Stimulated activated CD4-positive, alpha-beta T cell treated with anti-CD3 and anti-CD28 coated beads, Interleukin-15, amount 100 ng/mL, for 24 hours (primary cell): ENCODE data around the gene PPP1R37.

Experiments
- DNase-seq: peaks from one replicate; pipeline ENCODE4 v3.0.0-alpha.2; 2020

PPP1R37 gene

GRCh38 chr19:45156751-45157150 lies 63.8 kb downstream of the PPP1R37 start:
- DNase-seq = no peak

- DNase-seq = no peak
These were observed 65.7 kb downstream of the PPP1R37 start for GRCh38 chr19:45158503-45159209.

GRCh38 chr19:45159210-45159970 lies 66.4 kb downstream of the PPP1R37 start:
- no peak for DNase-seq

- DNase-seq = no peak
These were observed 67.0 kb downstream of the PPP1R37 start for GRCh38 chr19:45159971-45160324.

- DNase-seq = no peak
These were observed 68.1 kb downstream of the PPP1R37 start, which contains the start of gene NKPD1 for GRCh38 chr19:45160870-45161737. Gene NKPD1 (minus strand): TSS chr19:45160982. CDS start chr19:45160150, 832 bp downstream.

- no peak for DNase-seq
These were observed 69.0 kb downstream of the PPP1R37 start for GRCh38 chr19:45161738-45162607.

GRCh38 chr19:45162608-45163143 lies 69.7 kb downstream of the PPP1R37 start:
- DNase-seq = no peak

GRCh38 chr19:45163156-45163555 lies 70.2 kb downstream of the PPP1R37 start:
- no peak for DNase-seq

- DNase-seq = no peak
These were observed 70.9 kb downstream of the PPP1R37 start for GRCh38 chr19:45163751-45164460.

- peak; percentile 82 for DNase-seq
These were observed 71.8 kb downstream of the PPP1R37 start for GRCh38 chr19:45164577-45165335.

GRCh38 chr19:45166723-45167252 lies 73.8 kb downstream of the PPP1R37 start:
- no peak for DNase-seq

GRCh38 chr19:45168767-45169351 lies 75.9 kb downstream of the PPP1R37 start:
- no peak for DNase-seq

GRCh38 chr19:45169602-45170001 lies 76.6 kb downstream of the PPP1R37 start:
- DNase-seq = no peak

GRCh38 chr19:45170146-45171106 lies 77.4 kb downstream of the PPP1R37 start:
- DNase-seq = no peak

- DNase-seq = peak; percentile 48
These were observed 78.2 kb downstream of the PPP1R37 start for GRCh38 chr19:45171211-45171623.

- DNase-seq = no peak
These were observed 79.2 kb downstream of the PPP1R37 start for GRCh38 chr19:45172173-45172572.

- DNase-seq = no peak
These were observed 79.7 kb downstream of the PPP1R37 start for GRCh38 chr19:45172611-45173208.

GRCh38 chr19:45173816-45174215 lies 80.8 kb downstream of the PPP1R37 start:
- no peak for DNase-seq
